Activated naive CD4-positive, alpha-beta T cell treated with Interleukin-2 at 50 U/mL for 16 hours (primary cell): ENCODE results near the gene NOTUM.

Experiments used
- DNase-seq: peaks from one replicate; pipeline ENCODE4 v3.0.0-alpha.2; 2020

NOTUM gene

DNA sequence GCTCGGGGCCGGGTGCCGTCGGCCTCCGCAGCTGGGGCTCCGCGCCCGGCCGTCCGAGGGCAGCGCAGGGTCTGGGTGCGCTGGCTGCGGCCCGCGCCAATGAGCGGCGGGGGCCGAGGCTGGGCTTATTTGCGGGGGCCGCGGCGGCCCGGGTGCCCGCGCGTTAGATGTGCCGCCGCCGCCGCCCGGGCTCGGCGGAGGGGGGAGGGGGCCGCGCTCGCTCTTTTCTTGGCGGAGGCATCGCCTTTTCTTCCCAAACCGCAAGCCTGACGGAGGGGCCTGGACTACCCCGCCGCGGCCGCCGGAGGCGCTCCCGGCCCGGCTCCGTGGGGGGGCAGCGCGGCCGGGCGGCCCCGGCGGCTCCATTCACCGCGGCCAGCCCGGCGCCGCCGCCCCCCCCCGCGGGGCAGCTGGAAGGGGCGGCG lies at the start of gene NOTUM:
Gene NOTUM (minus strand): TSS at position 101 of the 425 bp plus-strand sequence. CDS start 278 bp downstream, outside the sequence.
- no peak for DNase-seq

DNA sequence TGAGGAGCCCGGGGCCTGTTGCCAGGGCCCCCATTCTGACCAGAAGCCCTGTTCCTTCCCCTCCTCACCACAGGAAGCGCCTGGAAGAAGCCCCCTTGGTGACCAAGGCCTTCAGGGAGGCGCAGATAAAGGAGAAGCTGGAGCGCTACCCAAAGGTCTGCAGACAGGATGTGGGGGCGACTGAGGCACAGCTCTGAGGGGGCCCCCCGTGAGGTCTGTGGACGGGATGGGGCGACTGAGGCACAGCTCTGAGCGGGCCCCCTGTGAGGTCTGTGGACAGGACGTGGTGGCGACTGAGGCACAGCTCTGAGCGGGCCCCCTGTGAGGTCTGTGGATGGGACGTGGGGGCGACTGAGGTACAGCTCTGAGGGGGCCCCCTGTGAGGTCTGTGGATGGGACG lies 48.4 kb upstream of the NOTUM start:
- DNase-seq = no peak

GRCh38 chr17:82008941-82009405 lies 48.0 kb upstream of the NOTUM start:
- no peak for DNase-seq

GRCh38 chr17:82008258-82008940 lies 47.4 kb upstream of the NOTUM start:
- no peak for DNase-seq

DNA sequence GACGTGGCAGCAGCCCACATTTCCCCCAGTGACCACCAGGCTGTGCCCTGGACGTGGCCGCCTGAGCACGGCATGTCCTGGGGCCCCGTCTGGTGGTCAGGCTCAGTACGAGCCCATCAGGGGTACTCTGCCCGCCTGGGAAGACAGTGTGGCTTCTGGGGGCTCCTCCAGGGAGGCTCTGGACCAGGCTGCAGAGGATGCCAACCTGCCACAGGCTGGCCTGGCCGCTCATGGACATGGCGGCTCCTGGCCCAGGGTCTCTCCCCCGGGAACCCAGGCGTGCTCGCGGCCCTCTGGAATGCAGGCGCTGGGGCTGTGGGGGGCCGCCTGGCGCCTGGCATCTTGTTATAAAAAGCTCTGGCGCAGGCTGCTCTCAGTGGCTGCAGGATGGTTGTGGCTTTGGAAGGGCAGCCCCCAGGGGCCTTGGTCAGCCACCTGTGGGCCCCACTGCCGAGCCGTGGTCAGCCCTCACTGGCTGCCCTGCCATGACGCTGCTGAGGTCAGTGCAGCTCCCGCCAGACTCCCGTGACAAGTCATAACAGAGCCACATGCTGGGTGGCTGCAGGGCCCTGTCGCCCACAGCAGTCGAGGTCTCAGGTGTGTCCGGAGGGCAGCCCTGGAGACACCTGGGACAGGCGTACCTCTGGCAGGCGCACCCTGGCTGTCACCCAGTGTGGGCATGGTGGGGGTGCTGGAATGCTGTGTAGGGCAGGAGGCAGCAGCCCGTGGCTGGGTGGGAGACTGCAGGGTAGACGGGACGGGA lies 46.7 kb upstream of the NOTUM start:
- no peak for DNase-seq

- no peak for DNase-seq
Measured at GRCh38 chr17:82007228-82007494, 46.2 kb upstream of the NOTUM start.

DNA sequence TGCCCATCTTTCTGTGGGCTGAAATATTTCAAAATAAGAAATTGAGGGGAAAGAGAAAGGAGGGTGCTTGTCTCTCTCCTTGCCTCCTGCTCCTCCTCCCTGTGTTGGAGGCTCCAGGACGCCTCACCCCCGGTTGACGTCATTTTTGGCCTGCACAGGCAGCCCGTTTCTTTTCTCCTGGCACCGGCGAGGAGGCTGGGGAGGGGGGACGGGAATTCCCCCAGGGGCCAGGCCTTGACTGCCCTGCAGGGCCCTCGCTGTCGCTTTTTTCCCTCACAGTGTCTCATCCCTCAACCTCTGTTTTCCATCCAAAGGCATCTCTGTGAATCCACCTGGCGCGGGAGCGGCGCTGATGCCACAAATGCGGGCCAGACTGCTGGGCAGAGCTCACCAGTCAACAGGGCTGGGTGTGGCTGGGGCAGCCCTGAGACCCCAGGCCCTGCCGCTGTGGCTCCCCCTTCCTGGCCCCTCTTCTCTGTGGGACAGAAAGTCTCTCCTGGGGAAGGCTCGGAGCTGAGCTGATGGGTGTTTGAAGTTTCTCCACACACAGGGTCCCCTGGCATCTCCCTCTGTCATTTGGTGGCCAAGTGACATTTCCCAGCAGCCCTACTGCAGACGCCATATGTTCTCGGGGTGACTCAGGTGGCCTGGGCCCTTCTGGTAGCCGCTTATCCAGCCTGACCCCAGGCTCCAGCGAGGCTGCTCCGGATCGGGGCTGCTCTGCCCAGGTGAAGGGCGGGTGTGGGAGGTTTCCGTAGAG lies 45.7 kb upstream of the NOTUM start:
- DNase-seq = no peak

DNA sequence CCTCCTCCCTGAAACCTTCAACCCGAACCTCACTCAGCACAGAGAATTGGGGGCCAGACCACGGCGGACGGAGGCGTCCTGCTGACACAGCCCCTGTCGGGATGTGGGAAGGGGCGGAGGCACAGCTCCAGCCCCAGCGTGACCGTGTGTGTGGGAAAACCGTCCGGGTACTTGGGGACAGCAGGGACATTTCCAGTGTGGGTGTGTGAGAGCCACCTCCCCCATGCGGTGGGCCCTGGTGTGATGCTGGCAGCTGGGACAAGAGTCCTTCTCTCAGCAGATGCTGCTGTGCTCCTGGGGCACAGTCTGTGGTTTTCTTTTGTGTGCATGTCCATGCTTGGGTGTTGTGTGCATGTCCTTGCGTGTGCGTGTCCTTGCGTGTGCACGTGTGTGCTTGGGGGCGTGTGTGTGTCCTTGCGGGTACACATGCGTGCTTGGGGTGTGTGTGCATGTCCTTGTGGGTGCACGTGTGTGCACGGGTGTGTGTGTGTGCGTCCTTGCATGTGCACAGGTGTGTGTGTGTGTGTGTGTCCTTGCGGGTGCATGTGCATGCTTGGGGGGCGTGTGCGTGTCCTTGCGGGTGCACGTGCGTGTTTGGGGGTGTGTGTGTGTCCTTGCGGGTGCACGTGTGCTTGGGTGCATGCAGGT lies 44.8 kb upstream of the NOTUM start:
- DNase-seq = no peak

DNA sequence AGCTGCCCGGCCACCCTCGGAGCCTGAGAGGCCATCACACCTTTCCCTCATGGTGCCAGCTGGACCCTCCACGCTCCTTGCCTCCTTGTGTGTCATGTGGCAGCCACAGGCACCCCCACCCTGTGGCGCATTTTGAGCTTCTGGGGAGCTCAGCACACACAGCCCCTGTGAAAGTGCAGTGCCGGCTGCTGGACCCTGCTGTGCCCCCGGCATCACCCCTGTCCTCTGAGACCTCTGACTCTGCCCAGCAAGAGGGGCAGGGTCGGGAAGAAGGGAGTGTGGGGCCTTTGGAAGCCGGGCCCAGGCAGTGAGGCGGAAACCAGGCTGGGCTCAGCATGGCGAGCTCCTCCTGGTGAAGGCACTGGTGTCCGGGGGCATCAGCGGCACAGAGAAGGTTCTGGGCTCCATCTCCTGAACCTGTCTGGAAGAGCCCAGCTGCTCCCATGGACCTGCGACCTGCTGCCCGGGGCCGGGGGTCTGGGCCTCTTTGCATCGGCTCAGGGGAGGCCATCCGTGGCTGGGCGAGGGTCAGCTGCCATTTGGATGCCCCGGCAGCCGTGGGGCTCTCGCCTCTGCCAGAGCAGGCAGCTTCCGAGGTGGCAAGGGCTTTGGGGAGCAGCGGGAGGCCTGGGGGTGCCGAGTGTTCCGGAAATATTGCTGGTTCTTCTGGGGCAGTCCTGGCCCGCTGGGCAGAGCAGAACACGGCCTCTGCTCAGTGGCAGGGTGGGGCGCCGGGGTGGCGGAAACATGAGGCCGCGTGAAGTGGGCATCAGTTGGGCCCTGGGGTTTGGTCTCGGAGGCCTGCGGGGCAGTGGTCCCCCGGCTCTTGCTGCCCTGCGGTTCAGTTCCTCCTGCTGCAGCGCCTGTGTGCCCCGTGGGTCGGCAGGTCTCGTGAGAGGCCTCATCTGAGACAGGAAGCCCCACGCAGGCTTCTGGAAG lies 43.8 kb upstream of the NOTUM start:
- no peak for DNase-seq

DNA sequence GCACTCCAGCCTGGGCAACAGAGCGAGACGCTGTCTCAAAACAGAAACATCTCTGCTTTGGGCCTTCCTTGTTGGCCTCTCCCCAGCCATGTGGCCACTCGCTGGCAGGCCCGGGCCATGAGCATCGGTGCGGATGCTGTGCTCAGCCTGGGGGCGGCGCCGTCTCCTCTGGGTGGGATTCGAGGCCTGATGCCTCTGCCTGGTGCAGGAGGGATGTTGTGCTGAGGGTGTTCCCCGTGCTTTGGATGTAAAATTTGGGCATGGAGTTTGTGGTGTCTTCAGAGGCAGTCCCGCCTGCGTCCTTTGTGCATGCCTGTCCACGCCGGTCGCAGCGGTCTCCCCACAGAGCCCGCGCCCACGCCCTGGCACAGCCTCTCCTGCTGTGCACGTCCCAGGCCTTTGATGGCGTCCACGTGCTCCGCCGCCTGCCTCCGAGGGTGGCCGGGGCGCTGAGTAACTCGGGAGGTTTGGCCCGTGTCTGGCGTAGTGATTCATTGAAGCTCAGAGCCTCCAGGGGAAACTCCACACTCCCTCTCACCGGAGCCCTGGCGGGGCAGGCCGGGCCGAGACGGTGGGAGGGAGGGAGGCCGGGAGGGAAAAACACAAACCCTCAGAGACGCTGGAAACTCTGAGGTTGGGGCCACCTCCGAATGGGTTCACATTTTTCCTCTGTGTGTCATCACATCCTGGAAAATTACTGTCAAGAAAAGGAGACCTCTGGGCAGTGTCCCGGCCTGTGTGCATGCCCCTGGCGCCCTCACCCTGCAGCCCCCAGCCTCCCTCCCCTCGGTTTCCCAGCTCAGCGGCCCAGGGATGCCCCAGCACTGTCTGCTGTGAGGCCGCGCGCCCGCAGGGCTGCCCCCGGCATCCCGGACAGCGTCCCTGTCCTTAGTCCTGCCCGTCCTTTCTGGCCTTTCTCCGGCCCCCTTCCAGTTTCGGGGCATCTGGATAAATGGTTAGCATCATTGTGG lies 42.7 kb upstream of the NOTUM start:
- peak; percentile 70 for DNase-seq

GRCh38 chr17:82001571-82002056 lies 40.6 kb upstream of the NOTUM start:
- DNase-seq = no peak

DNA sequence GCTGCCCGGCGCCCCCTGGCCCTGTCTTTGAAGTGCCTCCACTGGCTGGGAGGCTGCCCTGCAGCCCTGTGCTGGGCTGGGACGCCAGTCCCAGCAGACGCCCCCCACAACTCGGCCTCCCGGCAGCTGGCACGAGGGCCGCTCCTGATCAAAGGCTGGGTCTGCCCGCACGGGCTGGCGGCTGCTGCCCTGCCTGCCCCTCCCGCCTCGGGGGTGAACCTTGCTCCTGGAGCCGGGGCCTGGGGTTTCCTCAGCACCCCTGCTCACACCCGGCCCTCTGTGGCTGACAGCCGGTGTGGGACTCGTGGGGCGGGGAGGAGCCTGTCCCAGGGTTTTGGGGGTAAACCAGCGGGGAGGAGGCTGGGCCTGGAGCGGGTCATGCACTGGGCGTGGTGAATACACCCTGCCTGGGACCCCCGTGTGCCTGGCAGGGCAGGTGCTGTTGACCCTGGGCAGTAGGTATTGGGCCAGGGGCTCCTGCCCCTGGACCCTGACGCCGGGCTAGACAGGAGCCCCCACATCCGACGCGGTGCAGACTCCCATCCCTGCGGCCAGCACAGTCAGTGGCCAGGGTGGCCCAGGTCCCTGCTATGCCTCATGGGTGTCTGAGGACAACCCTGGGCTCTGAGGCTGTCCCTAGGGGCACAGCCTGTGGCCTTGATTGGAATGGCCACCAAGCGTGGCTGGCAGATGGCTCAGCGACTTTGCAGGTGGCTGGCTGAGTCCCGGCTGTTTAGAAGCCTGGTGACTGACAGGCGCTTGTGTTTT lies 40.0 kb upstream of the NOTUM start:
- no peak for DNase-seq

DNA sequence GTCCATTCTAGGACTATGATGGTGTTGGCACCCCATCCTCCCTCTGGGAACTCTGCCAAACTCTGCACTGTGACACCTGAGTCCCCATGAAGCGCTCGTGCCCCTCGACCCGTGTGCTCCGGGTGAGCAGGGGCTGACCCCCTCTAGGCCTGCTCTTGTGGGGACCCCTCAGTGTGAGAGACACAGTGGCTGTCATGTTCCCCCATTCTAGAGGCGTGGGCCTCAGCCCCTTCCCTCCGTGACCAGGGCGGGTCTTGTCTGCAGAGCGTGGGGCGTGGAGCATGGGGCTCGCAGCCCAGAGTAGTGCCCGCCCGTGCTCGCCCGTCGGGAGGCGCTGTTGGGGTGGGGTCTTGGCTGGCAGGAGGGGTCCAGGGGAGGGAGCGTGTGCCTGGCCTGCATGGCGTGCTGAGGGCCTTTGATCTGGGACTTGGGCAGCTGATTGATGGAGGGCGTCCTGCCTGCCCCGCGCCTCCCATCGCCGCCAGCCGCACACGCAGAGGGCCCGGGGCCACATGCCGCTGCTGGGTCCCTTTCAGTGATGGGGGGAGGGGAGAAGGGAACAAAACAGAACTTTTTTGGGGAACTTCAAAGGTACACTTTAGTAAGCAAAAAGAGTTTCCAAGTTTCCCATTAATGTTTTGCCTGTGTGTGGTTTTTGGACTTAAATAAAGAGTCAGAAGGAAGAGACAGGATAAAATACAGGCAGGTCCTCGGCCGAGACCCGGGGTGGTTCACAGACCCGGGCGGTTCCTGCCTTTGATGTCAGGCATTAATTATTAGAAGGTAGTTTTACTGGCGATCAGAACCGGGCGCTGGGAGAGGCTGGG lies 39.2 kb upstream of the NOTUM start:
- no peak for DNase-seq

DNA sequence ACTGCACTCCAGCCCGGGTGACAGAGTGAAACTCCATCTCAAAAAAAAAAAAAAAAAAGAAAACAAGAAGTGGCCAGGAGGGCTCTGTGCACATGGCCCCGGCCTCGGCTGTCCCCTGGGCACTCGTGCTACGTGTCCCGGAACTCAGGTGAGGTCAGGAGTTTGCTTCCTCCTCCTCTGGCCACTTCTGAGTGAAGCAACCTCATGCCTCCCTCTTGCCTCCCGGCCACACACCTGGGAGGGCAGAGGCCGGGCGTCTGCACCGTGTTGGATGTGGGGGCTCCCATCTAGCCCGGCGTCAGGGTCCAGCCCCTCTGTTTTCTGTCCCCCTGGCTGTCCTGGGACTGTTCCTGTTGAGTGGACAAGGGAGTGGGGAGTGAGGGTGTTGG lies 38.6 kb upstream of the NOTUM start:
- DNase-seq = no peak

GRCh38 chr17:81998691-81999438 lies 37.9 kb upstream of the NOTUM start:
- DNase-seq = no peak

DNA sequence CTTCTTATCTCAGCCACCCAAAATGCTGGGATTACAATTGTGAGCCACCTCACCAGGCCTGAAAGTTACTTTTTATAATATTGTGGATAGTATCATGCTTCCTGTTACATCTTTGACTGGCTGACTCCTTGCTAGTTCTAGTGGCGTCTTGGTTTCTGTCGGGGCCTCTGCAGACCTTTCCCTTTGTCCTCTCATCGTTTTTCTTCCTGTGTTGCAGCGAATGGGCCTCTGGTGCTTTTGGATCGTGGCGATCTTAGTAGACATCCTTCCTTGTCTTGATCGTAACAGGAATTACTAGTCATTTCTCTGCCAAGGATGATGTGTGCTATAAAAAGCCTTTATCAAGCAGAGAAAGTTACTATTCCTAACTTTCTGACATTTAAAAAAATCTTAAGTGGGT lies 37.2 kb upstream of the NOTUM start:
- DNase-seq = no peak

DNA sequence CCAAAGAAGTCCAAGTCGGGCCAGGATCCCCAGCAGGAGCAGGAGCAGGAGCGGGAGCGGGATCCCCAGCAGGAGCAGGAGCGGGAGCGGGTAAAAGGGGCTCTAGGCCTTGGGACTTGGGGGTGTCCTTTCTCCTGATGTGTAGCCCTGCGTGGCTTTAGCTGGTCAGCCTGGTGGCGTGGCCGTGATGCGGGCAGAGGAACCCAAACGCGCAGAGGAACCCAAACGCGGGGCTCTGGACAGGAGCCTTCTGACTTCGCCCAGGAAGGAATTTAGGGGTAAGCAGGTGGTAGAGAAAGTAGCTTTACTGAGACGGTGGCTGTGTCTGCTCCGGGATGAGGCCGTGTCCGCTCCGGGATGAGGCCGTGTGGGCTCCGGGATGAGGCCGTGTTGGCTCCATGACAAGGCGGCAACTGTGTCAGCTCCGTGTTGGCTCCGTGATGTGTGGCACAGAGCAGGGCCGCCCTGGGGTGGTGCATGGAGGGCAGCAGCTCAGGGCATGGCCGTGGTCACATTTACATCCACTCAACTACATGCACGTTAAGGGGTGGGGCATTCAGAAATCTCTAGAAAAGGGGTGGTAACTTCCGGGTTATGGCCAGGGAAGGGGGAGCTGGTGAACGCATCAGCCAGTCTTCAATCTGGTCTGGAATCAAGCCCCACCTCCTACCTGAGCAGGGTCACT lies 35.9 kb upstream of the NOTUM start:
- DNase-seq = no peak
